Measurements from ENCODE around the gene ZNF420.

Gene ZNF420

DNA sequence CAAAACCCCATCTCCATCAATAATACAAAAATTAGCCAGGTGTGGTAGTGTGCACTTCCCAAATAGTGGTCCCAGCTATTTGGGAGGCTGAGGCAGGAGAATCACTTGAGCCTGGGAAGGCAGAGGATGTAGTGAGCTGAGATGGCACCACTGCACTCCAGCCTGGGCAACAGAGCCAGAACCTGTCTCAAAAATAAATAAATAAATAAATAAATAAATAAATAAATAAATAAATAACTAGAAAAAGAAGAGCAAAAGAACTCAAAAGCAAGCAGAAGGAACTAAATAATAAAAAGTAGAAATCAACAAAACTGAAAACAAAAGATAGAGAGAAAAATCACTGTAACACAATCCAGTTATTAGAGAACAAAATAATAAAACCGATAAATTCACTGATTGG lies 81.9 kb downstream of the ZNF420 start (continued):
- no peak for TF ChIP-seq ZNF133 (tag by site-specific recombination; IDR thresholded peaks at IDR 0.05)
- TF ChIP-seq ZNF426 (tag by site-specific recombination; IDR thresholded peaks at IDR 0.05): peak; percentile 100
- no peak for TF ChIP-seq ZNF549 (tag by site-specific recombination; IDR thresholded peaks at IDR 0.05)
- TF ChIP-seq ZNF843 (tag by site-specific recombination; IDR thresholded peaks at IDR 0.05): no peak
- TF ChIP-seq ZBTB1 (tag by site-specific recombination; IDR thresholded peaks at IDR 0.05): peak; percentile 90; the same call in 1 of the 2 replicates
- 0 out of 2 replicates have a peak, but pooled peaks have one; percentile 42 for TF ChIP-seq ZNF157 (tag by site-specific recombination; IDR thresholded peaks at IDR 0.05)
- peak; percentile 94 for TF ChIP-seq RBAK (tag by site-specific recombination; IDR thresholded peaks at IDR 0.05)
- no peak for TF ChIP-seq ZNF624 (tag by site-specific recombination; IDR thresholded peaks at IDR 0.05)
- no peak for TF ChIP-seq KLF9 (tag by site-specific recombination; IDR thresholded peaks at IDR 0.05; ENCODE audit: low read depth)
- no peak for TF ChIP-seq ZNF792 (tag by site-specific recombination; IDR thresholded peaks at IDR 0.05)
- TF ChIP-seq ZNF560 (tag by site-specific recombination; IDR thresholded peaks at IDR 0.05; ENCODE audit: borderline replicate concordance): peak; percentile 99
- peak; percentile 98 for TF ChIP-seq ZNF354C (tag by site-specific recombination; IDR thresholded peaks at IDR 0.05; ENCODE audit: borderline replicate concordance, low read depth)
- TF ChIP-seq KLF7 (tag by site-specific recombination; IDR thresholded peaks at IDR 0.05; ENCODE audit: borderline replicate concordance): peak; percentile 75; the same call in 1 of the 2 replicates
- TF ChIP-seq KLF8 (tag by site-specific recombination; IDR thresholded peaks at IDR 0.05): no peak
- no peak for TF ChIP-seq ZNF324 (tag by site-specific recombination; IDR thresholded peaks at IDR 0.05)
- peak; percentile 66; the same call in 1 of the 2 replicates for TF ChIP-seq ZNF24 (tag by site-specific recombination; IDR thresholded peaks at IDR 0.05)
- TF ChIP-seq, protein P1, sequence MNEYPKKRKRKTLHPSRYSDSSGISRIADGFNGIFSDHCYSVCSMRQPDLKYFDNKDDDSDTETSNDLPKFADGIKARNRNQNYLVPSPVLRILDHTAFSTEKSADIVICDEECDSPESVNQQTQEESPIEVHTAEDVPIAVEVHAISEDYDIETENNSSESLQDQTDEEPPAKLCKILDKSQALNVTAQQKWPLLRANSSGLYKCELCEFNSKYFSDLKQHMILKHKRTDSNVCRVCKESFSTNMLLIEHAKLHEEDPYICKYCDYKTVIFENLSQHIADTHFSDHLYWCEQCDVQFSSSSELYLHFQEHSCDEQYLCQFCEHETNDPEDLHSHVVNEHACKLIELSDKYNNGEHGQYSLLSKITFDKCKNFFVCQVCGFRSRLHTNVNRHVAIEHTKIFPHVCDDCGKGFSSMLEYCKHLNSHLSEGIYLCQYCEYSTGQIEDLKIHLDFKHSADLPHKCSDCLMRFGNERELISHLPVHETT (tag by site-specific recombination; IDR thresholded peaks at IDR 0.05): peak; percentile 76; the same call in 1 of the 2 replicates
- no peak for TF ChIP-seq ZFP41 (tag by site-specific recombination; IDR thresholded peaks at IDR 0.05; ENCODE audit: borderline replicate concordance)
- TF ChIP-seq OSR2 (tag by site-specific recombination; IDR thresholded peaks at IDR 0.05): no peak
- TF ChIP-seq, protein P2, sequence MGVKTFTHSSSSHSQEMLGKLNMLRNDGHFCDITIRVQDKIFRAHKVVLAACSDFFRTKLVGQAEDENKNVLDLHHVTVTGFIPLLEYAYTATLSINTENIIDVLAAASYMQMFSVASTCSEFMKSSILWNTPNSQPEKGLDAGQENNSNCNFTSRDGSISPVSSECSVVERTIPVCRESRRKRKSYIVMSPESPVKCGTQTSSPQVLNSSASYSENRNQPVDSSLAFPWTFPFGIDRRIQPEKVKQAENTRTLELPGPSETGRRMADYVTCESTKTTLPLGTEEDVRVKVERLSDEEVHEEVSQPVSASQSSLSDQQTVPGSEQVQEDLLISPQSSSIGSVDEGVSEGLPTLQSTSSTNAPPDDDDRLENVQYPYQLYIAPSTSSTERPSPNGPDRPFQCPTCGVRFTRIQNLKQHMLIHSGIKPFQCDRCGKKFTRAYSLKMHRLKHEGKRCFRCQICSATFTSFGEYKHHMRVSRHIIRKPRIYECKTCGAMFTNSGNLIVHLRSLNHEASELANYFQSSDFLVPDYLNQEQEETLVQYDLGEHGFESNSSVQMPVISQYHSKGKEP (tag by site-specific recombination; IDR thresholded peaks at IDR 0.05): no peak
- peak; percentile 76; the same call in 1 of the 2 replicates for TF ChIP-seq GLI2 (tag by site-specific recombination; IDR thresholded peaks at IDR 0.05; ENCODE audit: borderline replicate concordance, low read depth)
- peak; percentile 85; the same call in 1 of the 2 replicates for TF ChIP-seq ZNF155 (tag by site-specific recombination; IDR thresholded peaks at IDR 0.05)
- TF ChIP-seq ZSCAN23 (tag by site-specific recombination; IDR thresholded peaks at IDR 0.05): peak; percentile 36; the same call in 1 of the 2 replicates
- peak; percentile 92 for TF ChIP-seq ZNF623 (tag by site-specific recombination; IDR thresholded peaks at IDR 0.05)
- peak; percentile 85 for TF ChIP-seq ZNF529 (tag by site-specific recombination; IDR thresholded peaks at IDR 0.05; ENCODE audit: insufficient replicate concordance)

DNA sequence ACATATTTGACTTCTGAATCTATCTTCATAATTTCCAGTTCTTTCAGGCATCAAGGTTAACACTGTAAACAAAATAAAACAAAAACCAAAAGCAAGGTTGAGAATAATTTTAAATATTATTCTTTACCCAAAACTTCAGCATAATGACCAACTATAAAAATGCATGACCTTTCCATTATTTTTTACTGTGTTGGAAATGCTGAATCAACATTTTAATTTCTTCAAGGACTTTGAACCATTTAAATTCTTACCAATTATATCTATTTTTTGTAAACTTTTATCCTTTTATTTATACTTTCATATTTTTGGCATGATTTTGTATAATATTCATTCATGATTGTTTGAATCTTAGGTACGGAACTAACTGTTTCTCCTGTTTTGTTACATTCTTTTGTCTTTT lies 87.4 kb downstream of the ZNF420 start:
- ChIA-PET POLR2A (no interaction called here), CTCF (interaction anchor here (0.6 kb wide), 1 partner anchor 1078 kb away, joined by 3 read pairs; no protein-coding TSS in a partner anchor)
- H3K4me1 ChIP-seq (ENCODE audit: control insufficient read depth, insufficient read depth, low read length): no peaks in the 10 kb centered on the region
- H3K36me3 ChIP-seq (ENCODE audit: control insufficient read depth in 2 of 2, insufficient read depth in 1 of 2, low read length in 2 of 2): peaks cover 87 to 96% of the 10 kb centered on the region in 2 experiments
- H3K27ac ChIP-seq (ENCODE audit: extremely low read depth, low read depth, low read length): no peak overlapping the region
- H3K4me3 ChIP-seq (ENCODE audit: low read depth, low read length): no peak overlapping the region
- peaks cover 37% of the 10 kb centered on the region for H3K9me3 ChIP-seq (ENCODE audit: control insufficient read depth, insufficient read depth, low read depth, low read length)
- no peak for TF ChIP-seq ZNF626 (tag by site-specific recombination; IDR thresholded peaks at IDR 0.05)
- no peak for TF ChIP-seq ZNF214 (tag by site-specific recombination; IDR thresholded peaks at IDR 0.05; ENCODE audit: borderline replicate concordance)
- TF ChIP-seq SP2 (tag by site-specific recombination; IDR thresholded peaks at IDR 0.05): no peak
- TF ChIP-seq ZNF221 (tag by site-specific recombination; IDR thresholded peaks at IDR 0.05; ENCODE audit: borderline replicate concordance): no peak
- no peak for TF ChIP-seq ZNF48 (tag by site-specific recombination; IDR thresholded peaks at IDR 0.05)
- TF ChIP-seq, protein P3, sequence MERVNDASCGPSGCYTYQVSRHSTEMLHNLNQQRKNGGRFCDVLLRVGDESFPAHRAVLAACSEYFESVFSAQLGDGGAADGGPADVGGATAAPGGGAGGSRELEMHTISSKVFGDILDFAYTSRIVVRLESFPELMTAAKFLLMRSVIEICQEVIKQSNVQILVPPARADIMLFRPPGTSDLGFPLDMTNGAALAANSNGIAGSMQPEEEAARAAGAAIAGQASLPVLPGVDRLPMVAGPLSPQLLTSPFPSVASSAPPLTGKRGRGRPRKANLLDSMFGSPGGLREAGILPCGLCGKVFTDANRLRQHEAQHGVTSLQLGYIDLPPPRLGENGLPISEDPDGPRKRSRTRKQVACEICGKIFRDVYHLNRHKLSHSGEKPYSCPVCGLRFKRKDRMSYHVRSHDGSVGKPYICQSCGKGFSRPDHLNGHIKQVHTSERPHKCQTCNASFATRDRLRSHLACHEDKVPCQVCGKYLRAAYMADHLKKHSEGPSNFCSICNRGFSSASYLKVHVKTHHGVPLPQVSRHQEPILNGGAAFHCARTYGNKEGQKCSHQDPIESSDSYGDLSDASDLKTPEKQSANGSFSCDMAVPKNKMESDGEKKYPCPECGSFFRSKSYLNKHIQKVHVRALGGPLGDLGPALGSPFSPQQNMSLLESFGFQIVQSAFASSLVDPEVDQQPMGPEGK (tag by site-specific recombination; IDR thresholded peaks at IDR 0.05): no peak
